Upper lobe of left lung (tissue), 4 donors: ENCODE results near the gene ASB5.

Experiments used
- CTCF ChIP-seq, 6 experiments: fragments of 450-650 bp in 4 of 6; fragments of 200-600 bp in 2 of 6; sonication (generic) in 2 of 6; IDR thresholded peaks; one replicate each; pipeline ENCODE4 v1.5.1; 2016 to 2019; ENCODE audit warnings: antibody characterized with exemption in 6 of 6
- POLR2A ChIP-seq, 4 donors: fragments of 450-650 bp; IDR thresholded peaks; one replicate each; pipeline ENCODE4 v1.5.1; 2016 to 2017; ENCODE audit warnings: antibody characterized with exemption in 4 of 4, mild to moderate bottlenecking in 2 of 4

GRCh38 chr4:176289561-176289960 is 20.5 kb upstream of the ASB5 start:
- TF ChIP-seq CTCF (IDR thresholded peaks at IDR 0.05) (no peak), POLR2A (IDR thresholded peaks at IDR 0.05) (no peak)
